Kidney epithelial cell (primary cell): Measurements from ENCODE around the gene SPHKAP. TPM values are rescaled to one million over a fixed set of nuclear protein-coding genes. Genes with fewer than 3 reads are reported as not detected.
"Not testable (repeated sequence)": the region's sequence is repeated elsewhere in the genome, so short reads cannot be mapped to it uniquely, and the experiment has no call there.

Source experiments
- DNase-seq: peaks from one replicate; pipeline ENCODE4 v3.0.0-alpha.2; 2010; ENCODE audit warnings: low read depth
- H3K27me3 ChIP-seq: 2 replicates; pipeline ENCODE4 v1.6.0; 2011; ENCODE audit warnings: low read length; ENCODE audit not compliant: control insufficient read depth, insufficient read depth
- H3K36me3 ChIP-seq: 2 replicates; pipeline ENCODE4 v1.5.1; 2011; ENCODE audit warnings: low read length; ENCODE audit not compliant: control insufficient read depth, insufficient read depth
- H3K4me3 ChIP-seq: 2 replicates; pipeline ENCODE4 v1.5.1; 2011; ENCODE audit warnings: low read depth, mild to moderate bottlenecking, control low read depth, low read length
- CTCF ChIP-seq: IDR thresholded peaks from 2 replicates; pipeline ENCODE4 v1.5.1; 2011; ENCODE audit warnings: mild to moderate bottlenecking, moderate library complexity, low read length, control low read depth, inconsistent platforms; ENCODE audit not compliant: insufficient read depth, poor library complexity, severe bottlenecking
- total RNA-seq: library from RNA; depleted of rRNA; stranded (reverse); fragments of >200 nt; gene quantifications from 2 replicates; pipeline ENCODE4 v1.2.3, GENCODE V29; 2015

Gene SPHKAP
- 0.17 TPM in 1 of 2 replicates, not detected in the other for total RNA-seq

- H3K4me3 ChIP-seq = no peak within 1 kb of the TSS
- H3K27me3 ChIP-seq = peaks cover 22% of the 10 kb centered on the region
- no peak for DNase-seq
- TF ChIP-seq CTCF = no peak
- no peaks in the 10 kb centered on the region for H3K36me3 ChIP-seq
Measured at GRCh38 chr2:228181098-228182019, at the start of gene SPHKAP. TSS of gene SPHKAP (minus strand) at chr2:228181687. CDS start at chr2:228181598, 89 bp downstream.

- H3K36me3 ChIP-seq = no peaks in the 10 kb centered on the region
- TF ChIP-seq CTCF = no peak
- H3K27me3 ChIP-seq = no peaks in the 10 kb centered on the region
- no peak for DNase-seq
- H3K4me3 ChIP-seq = no peak overlapping the region
Measured at GRCh38 chr2:228227466-228227865, 46.0 kb upstream of the SPHKAP start.

- TF ChIP-seq CTCF = no peak
Measured at GRCh38 chr2:228224410-228224809, 42.9 kb upstream of the SPHKAP start.

GRCh38 chr2:228218593-228218992 lies 37.1 kb upstream of the SPHKAP start:
- H3K4me3 ChIP-seq, H3K27me3 ChIP-seq, H3K36me3 ChIP-seq, DNase-seq: not testable (repeated sequence)

More at GRCh38 chr2:228224410-228224809, 42.9 kb upstream of the SPHKAP start:
- Histone ChIP-seq H3K36me3 (no peaks in the 10 kb centered on the region), H3K27me3 (no peaks in the 10 kb centered on the region), H3K4me3 (no peak overlapping the region)
- no peak for DNase-seq

- Histone ChIP-seq H3K36me3 (no peaks in the 10 kb centered on the region), H3K4me3 (no peak overlapping the region), H3K27me3 (no peaks in the 10 kb centered on the region)
- TF ChIP-seq CTCF = no peak
- DNase-seq = no peak
Measured at GRCh38 chr2:228197504-228197903, 16.0 kb upstream of the SPHKAP start.

- H3K4me3 ChIP-seq = no peak overlapping the region
- DNase-seq = no peak
- no peak for TF ChIP-seq CTCF
- H3K27me3 ChIP-seq = peaks cover 22% of the 10 kb centered on the region
- H3K36me3 ChIP-seq = no peaks in the 10 kb centered on the region
Measured at GRCh38 chr2:228180181-228181097, 1.0 kb downstream of the SPHKAP start.
